Spleen (tissue), 11 donors: ENCODE data around the gene TTLL8. TPM values are rescaled to one million over a fixed set of nuclear protein-coding genes. Genes with fewer than 3 reads are reported as not detected.

Experiments
- DNase-seq: peaks from one replicate; pipeline ENCODE4 v3.0.0-alpha.2; 2020
- H3K27ac ChIP-seq, 8 donors: fragments of 200-600 bp; sonication (generic) in 7 of 8; 1 replicate in 4 of 8; 2 replicates in 4 of 8; pipeline versions ENCODE4 v1.5.0 to v1.8.0; 2016 to 2021; ENCODE audit warnings: inconsistent platforms in 4 of 8, mild to moderate bottlenecking in 4 of 8, moderate library complexity in 1 of 8
- H3K27me3 ChIP-seq, 7 donors: fragments of 200-600 bp; sonication (generic) in 6 of 7; replicated peaks in 1 of 7; 1 replicate in 4 of 7; 2 replicates in 3 of 7; pipeline versions ENCODE4 v1.5.0 to v1.8.0; 2016 to 2021; ENCODE audit warnings: inconsistent platforms in 3 of 7, mild to moderate bottlenecking in 1 of 7
- H3K36me3 ChIP-seq, 6 donors: fragments of 200-600 bp; sonication (generic) in 5 of 6; 1 replicate in 4 of 6; 2 replicates in 2 of 6; pipeline versions ENCODE4 v1.5.0 to v1.8.0; 2016 to 2021; ENCODE audit warnings: inconsistent platforms in 2 of 6
- H3K4me1 ChIP-seq, 6 donors: fragments of 200-600 bp; sonication (generic) in 5 of 6; 1 replicate in 3 of 6; 2 replicates in 3 of 6; pipeline versions ENCODE4 v1.5.0 to v1.8.0; 2016 to 2021; ENCODE audit warnings: inconsistent platforms in 3 of 6
- H3K4me3 ChIP-seq, 8 donors: fragments of 200-600 bp; sonication (generic) in 7 of 8; 1 replicate in 4 of 8; 2 replicates in 4 of 8; pipeline versions ENCODE4 v1.5.0 to v1.8.0; 2016 to 2021; ENCODE audit warnings: inconsistent platforms in 4 of 8, mild to moderate bottlenecking in 4 of 8, moderate library complexity in 2 of 8
- H3K9me3 ChIP-seq, 8 donors: fragments of 200-600 bp; sonication (generic) in 7 of 8; 1 replicate in 4 of 8; 2 replicates in 4 of 8; pipeline versions ENCODE4 v1.5.0 to v1.8.0; 2016 to 2021; ENCODE audit warnings: inconsistent platforms in 4 of 8
- CTCF ChIP-seq, 11 experiments: fragments of 200-600 bp in 7 of 11; fragments of 450-650 bp in 4 of 11; sonication (generic) in 4 of 11; IDR thresholded peaks in 8 of 11; conservative IDR thresholded peaks in 3 of 11; 1 replicate in 7 of 11; 2 replicates in 4 of 11; pipeline versions ENCODE4 v1.4.0 to v1.8.0; 2016 to 2021; ENCODE audit warnings: antibody characterized with exemption in 11 of 11, inconsistent platforms in 4 of 11, mild to moderate bottlenecking in 1 of 11
- POLR2A ChIP-seq, 3 donors: fragments of 450-650 bp; IDR thresholded peaks; one replicate each; pipeline ENCODE4 v1.5.1; 2017; ENCODE audit warnings: antibody characterized with exemption in 3 of 3, mild to moderate bottlenecking in 1 of 3
- POLR2AphosphoS5 ChIP-seq, 3 donors: sonication (generic); formaldehyde crosslinking; IDR thresholded peaks; one replicate each; pipeline ENCODE4 v1.5.1; 2017; ENCODE audit warnings: antibody characterized with exemption in 3 of 3
- WGBS, 5 donors: extraction: QIAGEN DNeasy Blood & Tissue Kit in 3 of 5; methylation state at CpG; one replicate each; pipeline versions ENCODE4 v1.1.5 to v1.1.7; 2013 to 2018; 5-methylcytosine and 5-hydroxymethylcytosine counted together
- intact Hi-C: fragments of 100-400 bp; cut with DNase I; formaldehyde crosslinking; loops from one replicate; pipeline ENCODE4 v1.15.0; 2023; ENCODE audit warnings: low total_unique reads
- polyA plus RNA-seq, 3 donors: library from polyadenylated mRNA; stranded (reverse); fragments of 200-250 nt; gene quantifications; one replicate each; pipeline ENCODE4 v1.2.1, GENCODE V29; 2013
- total RNA-seq, 7 donors: library from RNA; depleted of rRNA in 3 of 7; stranded (reverse); fragments of >200 nt in 3 of 7; fragmentation: NEBNext Ultra II Directional in 4 of 7; extraction: Animal tissue kit (Norgen Biotek cat#: 25700) in 4 of 7; gene quantifications; one replicate each; pipeline versions ENCODE4 v1.1.0 to v1.2.1, GENCODE V29; 2016 to 2021
- donor health status: healthy with polysubstance abuse.
- donor health status: DM: no; HTN: no; CAD: no; lungs with moderate emphysema.
- donor health status: DM: no; HTN: no; CAD: no.
- donor health status: Bipolar disorder and iron deficiency.
- donor health status: healthy.
- donor health status: DM: no; HTN: no; CAD: no.
- donor health status: DM: yes; HTN: yes; CAD: no.

Gene TTLL8
- total and polyA plus RNA-seq, 10 donors: not detected

DNA sequence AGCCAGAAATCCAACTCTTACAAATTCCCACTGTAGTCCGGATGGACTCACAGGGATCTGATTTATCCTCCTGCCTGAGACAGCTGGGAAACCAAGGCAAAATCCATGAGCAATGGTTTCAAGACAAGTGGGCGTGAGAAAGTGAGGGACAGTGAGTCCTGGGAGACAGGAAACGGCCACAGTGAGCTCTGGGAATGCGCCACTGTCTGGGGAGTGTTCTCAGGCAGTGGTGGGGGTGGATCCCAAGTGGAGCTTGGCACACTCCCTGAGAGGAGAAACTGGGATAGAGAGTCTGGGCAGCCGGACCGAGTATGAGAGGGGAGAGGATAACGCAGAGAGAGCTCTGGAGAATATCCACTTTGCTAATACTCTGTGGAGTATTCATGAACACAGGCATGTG lies 55.3 kb downstream of the TTLL8 start:
- 66 to 91% (median 85%) methylated on average over 7 of the region's 7 CpGs for WGBS, 5 donors
- DNase-seq: no peak
- no peaks in the 10 kb centered on the region for H3K9me3 ChIP-seq
- no peak overlapping the region for H3K27ac ChIP-seq
- no peak overlapping the region for H3K4me3 ChIP-seq
- peaks cover 0 to 24% (median 16%) of the 10 kb centered on the region in 7 donors for H3K27me3 ChIP-seq
- intact Hi-C loops: no loop called here
- peaks cover 0 to 19% (median 8%) of the 10 kb centered on the region in 6 donors for H3K4me1 ChIP-seq
- no peaks in the 10 kb centered on the region for H3K36me3 ChIP-seq
- no peak for TF ChIP-seq POLR2A (IDR thresholded peaks at IDR 0.05)
- TF ChIP-seq CTCF (IDR thresholded peaks at IDR 0.05 in 8 of 11, conservative IDR thresholded peaks at IDR 0.05 in 3 of 11): no peak
- no peak for TF ChIP-seq POLR2AphosphoS5 (IDR thresholded peaks at IDR 0.05)

DNA sequence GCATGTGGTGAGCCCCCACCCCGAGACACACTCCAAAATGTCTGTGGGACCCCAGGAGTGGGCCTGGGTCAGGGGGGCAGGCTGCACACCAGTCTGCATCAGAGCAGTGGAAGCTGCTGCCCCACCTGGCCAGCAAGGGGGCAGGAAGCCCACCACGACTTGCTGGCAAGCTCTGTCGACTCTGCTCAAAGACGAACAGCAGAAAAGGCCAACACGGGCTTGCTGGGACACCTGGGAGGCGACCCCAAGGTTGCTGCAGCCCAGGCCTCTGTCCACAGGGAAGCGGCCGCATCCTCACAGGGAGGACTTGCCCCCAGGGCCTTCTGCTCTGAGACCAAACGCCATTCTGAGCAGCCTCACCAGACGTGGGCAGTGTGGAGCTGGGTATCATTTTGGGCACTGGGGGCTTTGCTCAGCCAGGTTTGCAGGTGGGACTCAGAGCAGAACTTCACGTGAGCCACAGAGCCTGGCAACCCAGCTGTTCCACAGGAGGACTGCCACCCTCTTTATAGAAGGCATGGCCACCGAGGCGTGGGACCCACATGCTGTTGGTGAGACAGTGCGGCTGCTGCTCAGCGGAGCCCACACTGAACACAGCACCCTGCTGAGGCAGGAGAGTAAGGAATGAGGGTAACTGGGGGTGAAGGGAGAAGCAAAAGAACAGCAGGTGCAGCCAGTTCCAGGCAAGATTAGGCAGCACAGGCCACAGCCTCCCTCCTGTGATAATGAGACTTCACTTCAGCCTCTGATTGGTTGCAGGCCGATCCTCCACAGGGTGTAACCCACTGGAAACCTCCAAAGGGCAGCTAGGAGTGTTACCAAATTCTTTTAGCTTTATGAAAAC lies 56.5 kb downstream of the TTLL8 start:
- H3K4me3 ChIP-seq: no peak overlapping the region
- no peak for DNase-seq
- 78 to 90% (median 85%) methylated on average over 15 to 16 of the region's 16 CpGs for WGBS, 5 donors

DNA sequence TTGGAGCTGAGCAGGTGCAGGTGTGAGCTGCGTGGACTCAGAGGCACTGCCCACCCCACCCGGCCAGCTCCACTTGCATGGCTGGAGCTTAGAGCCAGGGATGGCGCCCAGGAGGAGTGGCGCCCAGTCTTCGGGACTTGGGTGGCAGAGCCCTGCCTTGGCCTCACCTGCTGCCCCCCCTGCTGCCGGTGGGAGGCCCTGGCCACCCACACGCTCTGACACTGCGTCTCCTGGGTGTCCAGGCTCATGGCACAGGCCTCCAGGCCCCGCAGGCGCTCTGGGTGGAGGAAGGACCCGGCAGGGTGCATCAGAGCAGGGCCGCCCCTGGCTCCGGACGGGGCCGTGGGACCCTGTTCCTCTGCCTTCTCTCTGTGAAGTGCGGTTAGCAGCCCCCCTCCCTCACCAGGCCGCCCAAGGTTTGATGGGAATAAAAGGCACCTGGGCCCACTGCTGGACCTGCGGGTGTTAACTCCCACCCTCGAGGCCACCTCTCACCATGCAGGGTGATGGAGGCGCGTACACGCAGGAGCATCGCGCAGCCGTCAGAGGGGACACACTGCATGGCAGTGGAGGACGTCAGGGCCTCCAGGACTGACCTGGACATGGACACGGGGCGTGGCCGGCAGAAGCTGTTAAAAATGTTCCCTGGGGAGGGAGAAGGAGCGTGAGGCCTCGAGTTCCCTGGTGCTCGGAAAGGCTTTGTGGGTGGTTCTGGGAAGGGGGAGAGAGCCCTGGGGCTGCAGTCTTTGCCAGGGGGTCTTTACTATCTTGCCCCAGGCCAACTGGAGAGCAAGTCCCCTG lies 57.3 kb downstream of the TTLL8 start:
- 95 to 96% (median 96%) methylated on average over 18 to 32 of the region's 32 CpGs for WGBS, 5 donors
- DNase-seq: no peak
- Histone ChIP-seq H3K4me1 (peaks cover 0 to 25% (median 8%) of the 10 kb centered on the region in 6 donors), H3K4me3 (no peak overlapping the region), H3K36me3 (no peaks in the 10 kb centered on the region), H3K9me3 (no peaks in the 10 kb centered on the region), H3K27me3 (peaks cover 0 to 24% (median 16%) of the 10 kb centered on the region in 7 donors), H3K27ac (no peak overlapping the region)
- no peak for TF ChIP-seq CTCF (IDR thresholded peaks at IDR 0.05 in 8 of 11, conservative IDR thresholded peaks at IDR 0.05 in 3 of 11)
- intact Hi-C loops: no loop called here

More for the DNA sequence above, 56.5 kb downstream of the TTLL8 start:
- Histone ChIP-seq H3K36me3 (no peaks in the 10 kb centered on the region), H3K27ac (no peak overlapping the region), H3K9me3 (no peaks in the 10 kb centered on the region), H3K4me1 (peaks cover 0 to 25% (median 8%) of the 10 kb centered on the region in 6 donors), H3K27me3 (peaks cover 0 to 24% (median 16%) of the 10 kb centered on the region in 7 donors)
- TF ChIP-seq POLR2A (IDR thresholded peaks at IDR 0.05) (no peak), POLR2AphosphoS5 (IDR thresholded peaks at IDR 0.05) (no peak), CTCF (IDR thresholded peaks at IDR 0.05 in 8 of 11, conservative IDR thresholded peaks at IDR 0.05 in 3 of 11) (no peak)
- intact Hi-C loops: no loop called here
